RWPE1 (cell line): Measurements from ENCODE around the gene WDR91.

ENCODE experiments used
- CTCF ChIA-PET: fragments of 350-600 bp; sonication (Branson Sonifier 250); formaldehyde crosslinking; extraction: SDS; loops from one replicate; lab custom pipeline; 2021; lab: Yijun Ruan, JAX
- POLR2A ChIA-PET: fragments of 400-600 bp; formaldehyde crosslinking; extraction: SDS; loops from one replicate; lab custom pipeline; 2020; ENCODE audit warnings: antibody characterized with exemption; ENCODE audit not compliant: low non-redundant PET; lab: Yijun Ruan, JAX
- DNase-seq: peaks from one replicate; pipeline ENCODE4 v3.0.0; 2012; ENCODE audit warnings: low spot score
- H3K27ac ChIP-seq: fragments of 450-650 bp; 2 replicates; pipeline ENCODE4 v1.5.1; 2017
- CTCF ChIP-seq: fragments of 450-650 bp; conservative IDR thresholded peaks from 2 replicates; pipeline ENCODE4 v1.5.1; 2017; ENCODE audit warnings: low read depth, mild to moderate bottlenecking

Gene WDR91

DNA sequence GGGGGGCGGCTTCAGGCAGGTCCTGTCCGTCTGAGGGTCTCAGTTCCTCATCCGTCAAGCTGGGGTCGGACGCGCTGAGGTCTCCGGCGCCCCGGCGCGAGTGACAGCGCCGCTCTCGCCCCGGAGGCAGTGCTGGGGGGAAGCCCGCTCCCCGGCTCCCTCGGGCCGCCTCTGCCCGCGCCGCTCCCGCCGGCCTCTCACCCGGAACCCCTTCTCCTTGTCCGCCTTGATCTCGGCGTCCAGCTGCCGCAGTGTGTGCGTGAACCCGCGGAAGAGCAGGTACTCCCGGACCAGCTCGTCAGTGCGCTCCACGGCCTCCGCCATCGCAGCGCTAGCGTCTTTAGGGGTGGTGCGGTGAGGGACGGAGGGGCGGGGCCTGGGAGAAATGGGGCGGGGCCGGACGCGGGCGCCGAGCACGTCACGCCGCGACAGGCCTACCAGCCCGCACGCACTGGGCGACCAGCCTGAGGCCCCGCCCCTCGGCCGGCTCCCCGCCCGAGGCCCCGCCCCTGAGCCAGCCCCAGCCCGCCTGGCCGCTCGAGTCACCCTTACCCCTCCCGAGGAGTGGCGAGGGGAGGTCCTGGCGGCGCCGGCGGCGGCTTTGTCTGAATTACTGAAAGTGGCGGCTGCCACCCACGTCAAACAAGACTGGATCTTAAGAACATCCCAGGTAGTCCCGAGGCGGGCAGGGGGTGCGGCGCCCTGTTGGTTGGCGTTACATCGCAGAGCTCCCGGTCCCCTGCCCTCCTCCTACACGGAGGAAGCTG lies at the start of gene WDR91:
Gene WDR91, minus strand, starts transcription at position 348 of the 767 bp plus-strand sequence. Its CDS starts 24 bp downstream, at position 324.
- DNase-seq, result peak; percentile 97
- ChIA-PET POLR2A (no interaction called here), CTCF (no interaction called here)
- H3K27ac ChIP-seq, result peak within 1 kb of the TSS; percentile 80
- TF ChIP-seq CTCF, result no peak

DNA sequence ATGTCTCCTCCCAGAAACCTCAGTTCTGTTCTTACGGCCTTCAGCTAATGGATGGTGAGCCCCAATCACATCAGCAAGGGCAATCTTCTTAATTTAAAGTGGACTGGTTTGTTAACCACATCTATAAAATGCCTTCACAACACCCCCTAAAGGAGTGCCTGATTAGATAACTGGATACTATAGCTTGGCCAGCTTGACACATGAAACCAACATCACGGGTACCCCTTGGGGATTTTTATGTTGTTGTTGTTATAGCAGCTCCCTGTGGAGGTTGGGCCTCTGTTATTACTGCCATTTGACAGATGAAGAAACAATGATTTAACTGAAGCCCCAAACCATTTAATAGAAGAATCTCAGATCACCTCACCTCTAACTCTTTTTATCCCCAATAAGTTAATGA lies 49.1 kb upstream of the WDR91 start:
- CTCF ChIA-PET, result no interaction called here

DNA sequence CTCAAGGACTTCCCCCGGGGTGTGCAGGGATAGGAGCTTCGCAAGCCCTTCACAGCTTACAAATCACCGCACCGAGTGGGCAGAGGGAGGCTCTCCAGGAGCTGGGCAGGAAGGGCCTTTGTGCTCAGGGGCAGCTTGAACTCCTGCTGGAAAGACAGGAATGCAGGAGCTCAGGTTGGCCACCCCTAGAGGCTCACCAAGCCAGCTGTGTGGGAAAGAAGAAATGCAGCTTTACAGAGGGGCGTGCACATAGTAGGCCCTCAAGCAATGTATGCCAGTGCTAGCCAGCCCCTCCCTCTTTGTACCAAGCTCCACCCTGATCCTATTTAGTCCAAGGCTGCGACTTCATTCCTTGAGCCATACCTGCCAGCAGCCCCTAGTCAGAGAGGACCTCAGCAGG lies 48.4 kb upstream of the WDR91 start:
- DNase-seq, result no peak
- POLR2A ChIA-PET, result no interaction called here
- TF ChIP-seq CTCF, result no peak
- CTCF ChIA-PET, result no interaction called here
- no peak overlapping the region for H3K27ac ChIP-seq

More for the DNA sequence above, 49.1 kb upstream of the WDR91 start:
- POLR2A ChIA-PET, result no interaction called here
- no peak for DNase-seq
- TF ChIP-seq CTCF, result no peak
- no peak overlapping the region for H3K27ac ChIP-seq

- CTCF ChIA-PET, result no interaction called here
- no peak for TF ChIP-seq CTCF
- no peak for DNase-seq
- H3K27ac ChIP-seq, result no peak overlapping the region
- POLR2A ChIA-PET, result no interaction called here
Measured at GRCh38 chr7:135258585-135258984, 47.3 kb upstream of the WDR91 start.

- ChIA-PET CTCF (no interaction called here), POLR2A (no interaction called here)
- DNase-seq, result no peak
- H3K27ac ChIP-seq, result no peak overlapping the region
- no peak for TF ChIP-seq CTCF
Measured at GRCh38 chr7:135257790-135258189, 46.5 kb upstream of the WDR91 start.

GRCh38 chr7:135253851-135254771 lies 42.8 kb upstream of the WDR91 start:
- ChIA-PET CTCF (interaction anchor here (0.6 to 1.8 kb wide), 2 partner anchors 20 to 430 kb away, joined by 5 to 7 read pairs; no protein-coding TSS in a partner anchor), POLR2A (no interaction called here)
- TF ChIP-seq CTCF, result no peak
- H3K27ac ChIP-seq, result peak overlapping the region; percentile 77
- DNase-seq, result peak; percentile 59
